Osteoblast (primary cell): Measurements from ENCODE around the gene EFNA4. TPM values are rescaled to one million over a fixed set of nuclear protein-coding genes. Genes with fewer than 3 reads are reported as not detected.

ENCODE experiments used
- DNase-seq: peaks from one replicate; pipeline ENCODE4 v3.0.0; 2011; ENCODE audit warnings: low spot score, mixed read lengths; ENCODE audit not compliant: insufficient read length; ENCODE audit errors: missing footprints
- H2AFZ ChIP-seq: 2 replicates; pipeline ENCODE4 v1.6.0; 2011; ENCODE audit warnings: mild to moderate bottlenecking, low read length
- H3K27ac ChIP-seq: 2 replicates; pipeline ENCODE4 v1.5.1; 2011; ENCODE audit warnings: mild to moderate bottlenecking, low read depth, low read length, moderate library complexity
- H3K27me3 ChIP-seq: 2 replicates; pipeline ENCODE4 v1.6.0; 2012; ENCODE audit warnings: mild to moderate bottlenecking, control low read depth, inconsistent platforms, low read length, moderate library complexity; ENCODE audit not compliant: insufficient read depth
- H3K36me3 ChIP-seq: 2 replicates; pipeline ENCODE4 v1.5.1; 2011; ENCODE audit warnings: mild to moderate bottlenecking, low read length, control low read depth, moderate library complexity; ENCODE audit not compliant: insufficient read depth
- H3K4me1 ChIP-seq: 2 replicates; pipeline ENCODE4 v1.5.1; 2011; ENCODE audit warnings: mild to moderate bottlenecking, low read length, control low read depth, moderate library complexity; ENCODE audit not compliant: insufficient read depth
- H3K4me2 ChIP-seq: 2 replicates; pipeline ENCODE4 v1.6.0; 2011; ENCODE audit warnings: mild to moderate bottlenecking, low read length; ENCODE audit not compliant: insufficient read depth
- H3K4me3 ChIP-seq: fragments of 200-600 bp; sonication (generic); 3 replicates; pipeline ENCODE4 v1.5.1; 2012; ENCODE audit warnings: mild to moderate bottlenecking, low read length, inconsistent platforms; ENCODE audit not compliant: insufficient read depth
- H3K79me2 ChIP-seq: 2 replicates; pipeline ENCODE4 v1.6.0; 2012; ENCODE audit warnings: mild to moderate bottlenecking, low read length, control low read depth, inconsistent platforms; ENCODE audit not compliant: insufficient read depth
- H3K9me3 ChIP-seq: 2 replicates; pipeline ENCODE4 v1.5.1; 2011; ENCODE audit warnings: low read depth, low read length, control low read depth
- H4K20me1 ChIP-seq: 2 replicates; pipeline ENCODE4 v1.6.0; 2012; ENCODE audit warnings: mild to moderate bottlenecking, low read length, control low read depth; ENCODE audit not compliant: insufficient read depth
- CTCF ChIP-seq: IDR thresholded peaks from 2 replicates; pipeline ENCODE4 v1.5.1; 2011; ENCODE audit warnings: mild to moderate bottlenecking, low read depth, low read length, moderate library complexity; ENCODE audit errors: extremely low read depth
- total RNA-seq: library from RNA; depleted of rRNA; stranded (reverse); fragments of >200 nt; gene quantifications from 2 replicates; pipeline ENCODE4 v1.2.3, GENCODE V29; 2012

Gene EFNA4
- total RNA-seq, 1 donor = 3.6 TPM

- H3K4me1 ChIP-seq = peaks cover 4% of the 10 kb centered on the region
- no peaks in the 10 kb centered on the region for H3K79me2 ChIP-seq
- H3K27ac ChIP-seq = no peak overlapping the region
- DNase-seq = peak; percentile 85
- H3K4me3 ChIP-seq = no peak overlapping the region
- no peak for TF ChIP-seq CTCF
- peaks cover 52% of the 10 kb centered on the region for H3K27me3 ChIP-seq
- H3K4me2 ChIP-seq = no peak overlapping the region
- peaks cover 3% of the 10 kb centered on the region for H4K20me1 ChIP-seq
- no peaks in the 10 kb centered on the region for H3K9me3 ChIP-seq
- no peak overlapping the region for H2AFZ ChIP-seq
- H3K36me3 ChIP-seq = no peaks in the 10 kb centered on the region
Measured at GRCh38 chr1:155077346-155077745, 13.8 kb downstream of the EFNA4 start.

DNA sequence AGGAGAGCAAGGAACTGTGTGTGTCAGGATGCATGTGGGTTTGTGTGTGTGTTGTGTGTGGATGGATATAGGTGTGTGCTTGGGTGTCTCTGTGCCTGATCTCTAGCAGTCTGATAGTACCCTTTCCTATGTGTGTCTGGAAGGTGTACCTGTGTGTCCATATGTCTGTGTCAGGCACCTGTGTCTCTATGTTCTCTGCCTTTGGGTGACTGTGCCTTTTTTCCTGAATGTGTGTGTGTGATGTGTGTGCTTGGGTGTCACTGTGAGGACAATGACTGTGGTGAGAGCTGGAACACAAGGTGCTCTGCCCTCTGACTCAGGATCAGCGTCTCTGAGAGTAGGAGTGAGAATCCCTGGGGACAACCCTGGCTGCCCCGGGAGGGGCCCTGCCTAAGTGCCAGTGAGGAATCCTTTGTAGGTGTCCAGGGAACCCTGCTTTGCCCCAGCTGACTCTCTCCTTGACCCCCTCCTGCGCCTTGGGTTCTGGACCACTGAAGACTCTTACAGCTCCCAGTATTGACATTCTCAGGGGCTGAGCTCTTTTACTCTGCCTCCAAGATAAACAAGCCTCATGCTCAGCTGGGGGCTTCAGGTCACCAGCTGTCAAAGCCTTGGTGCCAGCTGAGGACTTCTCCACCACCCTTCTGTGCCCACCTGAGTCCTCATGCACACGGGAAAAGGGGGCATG is 14.4 kb downstream of the EFNA4 start:
- DNase-seq = peak; percentile 95
- no peaks in the 10 kb centered on the region for H3K9me3 ChIP-seq
- peaks cover 3% of the 10 kb centered on the region for H4K20me1 ChIP-seq
- no peaks in the 10 kb centered on the region for H3K79me2 ChIP-seq
- H3K4me3 ChIP-seq = no peak overlapping the region
- H3K4me2 ChIP-seq = peak overlapping the region; percentile 67
- peaks cover 54% of the 10 kb centered on the region for H3K27me3 ChIP-seq
- no peak overlapping the region for H2AFZ ChIP-seq
- no peak for TF ChIP-seq CTCF
- no peaks in the 10 kb centered on the region for H3K36me3 ChIP-seq
- peaks cover 4% of the 10 kb centered on the region for H3K4me1 ChIP-seq
- no peak overlapping the region for H3K27ac ChIP-seq

DNA sequence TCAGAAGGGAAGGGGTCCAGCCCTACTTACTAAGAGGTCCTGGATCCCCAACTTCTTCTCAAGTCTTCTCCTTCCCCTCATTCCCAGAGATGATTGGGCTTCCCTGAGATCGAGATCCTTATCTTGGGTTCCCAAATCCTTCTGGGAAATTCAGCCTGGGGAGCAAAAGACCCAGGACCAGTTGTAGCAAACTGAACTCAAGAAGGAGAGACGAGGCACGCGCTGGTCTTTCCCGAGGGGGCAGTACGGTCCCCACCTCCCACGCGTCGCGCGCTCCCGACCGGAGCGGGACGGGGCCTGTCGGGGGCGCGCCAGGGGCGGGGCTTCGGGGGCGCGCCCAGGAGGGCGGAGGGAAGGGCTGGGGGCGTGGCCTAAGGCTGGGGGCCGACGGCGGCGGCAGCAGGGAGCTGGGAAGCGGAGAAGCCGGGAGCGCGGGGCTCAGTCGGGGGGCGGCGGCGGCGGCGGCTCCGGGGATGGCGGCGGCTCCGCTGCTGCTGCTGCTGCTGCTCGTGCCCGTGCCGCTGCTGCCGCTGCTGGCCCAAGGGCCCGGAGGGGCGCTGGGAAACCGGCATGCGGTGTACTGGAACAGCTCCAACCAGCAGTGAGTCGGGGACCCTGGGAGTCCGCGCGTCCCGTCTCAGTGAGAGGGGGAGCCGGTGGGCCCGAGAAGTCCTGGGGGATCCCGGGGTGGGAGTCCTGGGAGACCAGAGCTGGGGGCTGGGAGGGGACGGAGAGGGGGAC is 15.1 kb downstream of the EFNA4 start, which contains the start of gene EFNA3:
EFNA3 (plus strand) TSS at position 369 of the 741 bp plus-strand sequence; CDS start at position 474, 105 bp downstream.
- H3K4me2 ChIP-seq = peak within 1 kb of the TSS; percentile 67
- DNase-seq = peak; percentile 100
- H3K4me3 ChIP-seq = peak within 1 kb of the TSS; percentile 59
- peaks cover 3% of the 10 kb centered on the region for H4K20me1 ChIP-seq
- no peaks in the 10 kb centered on the region for H3K9me3 ChIP-seq
- no peak within 1 kb of the TSS for H2AFZ ChIP-seq
- H3K27ac ChIP-seq = no peak within 1 kb of the TSS
- H3K4me1 ChIP-seq = peaks cover 4% of the 10 kb centered on the region
- no peak for TF ChIP-seq CTCF
- no peaks in the 10 kb centered on the region for H3K79me2 ChIP-seq
- H3K36me3 ChIP-seq = no peaks in the 10 kb centered on the region
- peaks cover 61% of the 10 kb centered on the region for H3K27me3 ChIP-seq

DNA sequence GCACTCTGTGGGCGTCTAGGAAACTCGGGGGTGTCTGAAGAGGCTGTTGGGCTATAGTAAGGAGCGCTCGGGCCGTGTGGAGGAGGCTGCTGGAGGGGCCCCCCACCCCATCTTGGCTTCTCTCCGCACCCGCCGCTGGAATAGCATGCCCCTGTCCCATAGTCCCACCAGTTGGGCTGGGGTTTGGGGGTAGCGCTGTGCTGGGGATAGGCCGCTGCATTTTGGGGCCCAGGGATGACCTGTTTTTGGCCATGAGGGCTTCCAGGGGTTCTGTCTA is 15.6 kb downstream of the EFNA4 start:
- H3K4me3 ChIP-seq = peak overlapping the region; percentile 59

More for the DNA sequence above, 15.6 kb downstream of the EFNA4 start:
- Histone ChIP-seq H3K36me3 (no peaks in the 10 kb centered on the region), H3K27me3 (peaks cover 61% of the 10 kb centered on the region), H4K20me1 (peaks cover 3% of the 10 kb centered on the region), H3K79me2 (no peaks in the 10 kb centered on the region), H3K27ac (no peak overlapping the region), H2AFZ (no peak overlapping the region), H3K9me3 (no peaks in the 10 kb centered on the region), H3K4me1 (peaks cover 5% of the 10 kb centered on the region), H3K4me2 (peak overlapping the region; percentile 67)
- peak; percentile 86 for DNase-seq
- no peak for TF ChIP-seq CTCF
